B cell (primary cell): Measurements from ENCODE around the gene CASTOR1. TPM values are rescaled to one million over a fixed set of nuclear protein-coding genes. Genes with fewer than 3 reads are reported as not detected.

ENCODE experiments used
- ATAC-seq: fragments of 200-7000 bp; cut with Tn5 transposase; one replicate; pipeline ENCODE4 v1.10.0; 2021; ENCODE audit warnings: low read depth, mild to moderate bottlenecking, moderate number of reproducible peaks, moderate library complexity
- CTCF ChIA-PET: fragments of 350-600 bp; sonication (Branson Sonifier 250); formaldehyde crosslinking; loops from one replicate; lab custom pipeline; 2021; ENCODE audit warnings: antibody characterized with exemption, inconsistent platforms; lab: Charles Lee
- POLR2A ChIA-PET: fragments of 350-600 bp; sonication (Branson Sonifier 250); formaldehyde crosslinking; loops from one replicate; lab custom pipeline; 2021; ENCODE audit warnings: antibody characterized with exemption; lab: Charles Lee
- DNase-seq: peaks from one replicate; pipeline ENCODE4 v3.0.0; 2013
- H2AFZ ChIP-seq: 2 replicates; pipeline ENCODE4 v1.6.1; 2012; ENCODE audit warnings: mild to moderate bottlenecking, low read depth, low read length; ENCODE audit not compliant: insufficient read depth, poor library complexity, severe bottlenecking
- H3K27ac ChIP-seq, 2 donors: 1 replicate in 1 of 2; 2 replicates in 1 of 2; pipeline ENCODE4 v1.5.1; 2012 to 2013; ENCODE audit warnings: low read length in 2 of 2, mild to moderate bottlenecking in 2 of 2, moderate library complexity in 1 of 2
- H3K27me3 ChIP-seq, 4 experiments: fragments of 200-600 bp in 1 of 4; sonication (generic) in 1 of 4; replicated peaks in 1 of 4; 1 replicate in 2 of 4; 2 replicates in 2 of 4; pipeline versions ENCODE4 v1.6.1 to v1.7.0; 2013 to 2016; ENCODE audit warnings: low read length in 3 of 4, mild to moderate bottlenecking in 2 of 4, mixed read lengths in 1 of 4, moderate library complexity in 1 of 4; ENCODE audit not compliant: insufficient read depth in 4 of 4, control insufficient read depth in 3 of 4; ENCODE audit errors: control extremely low read depth in 1 of 4
- H3K36me3 ChIP-seq, 2 experiments: replicated peaks in 1 of 2; 1 replicate in 1 of 2; 2 replicates in 1 of 2; pipeline versions ENCODE4 v1.6.1 to v1.7.1; 2013; ENCODE audit warnings: low read length in 1 of 2; ENCODE audit not compliant: insufficient read depth in 2 of 2, control insufficient read depth in 1 of 2; ENCODE audit errors: control extremely low read depth in 1 of 2, extremely low read depth in 1 of 2
- H3K4me1 ChIP-seq, 2 donors: fragments of 200-600 bp in 1 of 2; sonication (generic) in 1 of 2; 1 replicate in 1 of 2; 2 replicates in 1 of 2; pipeline versions ENCODE4 v1.5.1 to v1.6.1; 2013 to 2017; ENCODE audit warnings: low read length in 2 of 2; ENCODE audit not compliant: control insufficient read depth in 2 of 2, insufficient read depth in 2 of 2
- H3K4me2 ChIP-seq: replicated peaks from 2 replicates; pipeline ENCODE3; 2012; ENCODE audit warnings: mild to moderate bottlenecking, low read depth, low read length; ENCODE audit not compliant: poor library complexity, severe bottlenecking
- H3K4me3 ChIP-seq, 5 experiments: fragments of 200-600 bp in 1 of 5; sonication (generic) in 1 of 5; 1 replicate in 3 of 5; 2 replicates in 2 of 5; pipeline versions ENCODE4 v1.5.1 to v1.7.0; 2011 to 2016; ENCODE audit warnings: low read length in 4 of 5, mild to moderate bottlenecking in 4 of 5, low read depth in 2 of 5, control low read depth in 1 of 5, moderate library complexity in 1 of 5; ENCODE audit not compliant: insufficient read depth in 1 of 5; ENCODE audit errors: control extremely low read depth in 1 of 5, extremely low read depth in 1 of 5
- H3K79me2 ChIP-seq: fragments of 200-600 bp; sonication (generic); one replicate; pipeline ENCODE4 v1.6.0; 2016; ENCODE audit warnings: low read length; ENCODE audit not compliant: control insufficient read depth, insufficient read depth
- H3K9ac ChIP-seq: fragments of 200-600 bp; sonication (generic); 2 replicates; pipeline ENCODE4 v1.6.1; 2017; ENCODE audit warnings: mild to moderate bottlenecking, low read length, moderate library complexity
- H3K9me3 ChIP-seq, 3 donors: one replicate each; pipeline versions ENCODE4 v1.6.1 to v1.7.1; 2013; ENCODE audit warnings: low read length in 2 of 3; ENCODE audit not compliant: control insufficient read depth in 2 of 3, insufficient read depth in 1 of 3; ENCODE audit errors: control extremely low read depth in 1 of 3
- H4K20me1 ChIP-seq: 2 replicates; pipeline ENCODE4 v1.6.0; 2012; ENCODE audit warnings: mild to moderate bottlenecking, low read length; ENCODE audit not compliant: insufficient read depth, control insufficient read depth, poor library complexity, severe bottlenecking
- H3K27ac Mint-ChIP-seq: one replicate; pipeline ENCODE4 v1.8.0; 2021; ENCODE audit warnings: mixed read lengths
- H3K27me3 Mint-ChIP-seq: one replicate; pipeline ENCODE4 v1.8.0; 2021; ENCODE audit warnings: mixed read lengths
- H3K4me1 Mint-ChIP-seq: one replicate; pipeline ENCODE4 v1.8.0; 2021; ENCODE audit warnings: mixed read lengths
- H3K4me3 Mint-ChIP-seq: one replicate; pipeline ENCODE4 v1.8.0; 2021; ENCODE audit warnings: mixed read lengths
- H3K9me3 Mint-ChIP-seq: one replicate; pipeline ENCODE4 v1.8.0; 2022; ENCODE audit warnings: mixed read lengths; ENCODE audit not compliant: insufficient read depth
- EZH2 ChIP-seq: IDR thresholded peaks from 2 replicates; pipeline ENCODE4 v1.6.1; 2012; ENCODE audit warnings: borderline replicate concordance, low read depth, mild to moderate bottlenecking, moderate library complexity, low read length; ENCODE audit not compliant: insufficient read depth, poor library complexity, severe bottlenecking
- WGBS: methylation state at CpG from one replicate; pipeline ENCODE4 v1.1.5; 2013; ENCODE audit warnings: missing lambda C conversion rate; ENCODE audit not compliant: insufficient coverage; 5-methylcytosine and 5-hydroxymethylcytosine counted together
- intact Hi-C: fragments of 100-400 bp; cut with micrococcal nuclease; formaldehyde crosslinking; loops from one replicate; pipeline ENCODE4 v1.10.0; 2022
- polyA plus RNA-seq: library from polyadenylated mRNA; depleted of rRNA; stranded (reverse); fragments of >200 nt; gene quantifications from 2 replicates; pipeline ENCODE4 v1.2.3, GENCODE V29; 2012
- total RNA-seq, 2 donors: library from RNA; stranded (reverse); fragments of 120-200 nt in 1 of 2; gene quantifications; 1 replicate in 1 of 2; 2 replicates in 1 of 2; pipeline versions ENCODE4 v1.2.3 to v1.2.4, GENCODE V29; 2013 to 2022
- TF ChIP-seq, protein P1 (sequence below): fragments of 200-600 bp; IDR thresholded peaks from one replicate; pipeline ENCODE4 v1.8.0; 2022; ENCODE audit warnings: antibody characterized with exemption, mild to moderate bottlenecking

The CASTOR1 gene
- total and polyA plus RNA-seq, 2 donors (not counting 1 experiment from before 2014, with no cell fraction given): 16.3 to 18.4 TPM

DNA sequence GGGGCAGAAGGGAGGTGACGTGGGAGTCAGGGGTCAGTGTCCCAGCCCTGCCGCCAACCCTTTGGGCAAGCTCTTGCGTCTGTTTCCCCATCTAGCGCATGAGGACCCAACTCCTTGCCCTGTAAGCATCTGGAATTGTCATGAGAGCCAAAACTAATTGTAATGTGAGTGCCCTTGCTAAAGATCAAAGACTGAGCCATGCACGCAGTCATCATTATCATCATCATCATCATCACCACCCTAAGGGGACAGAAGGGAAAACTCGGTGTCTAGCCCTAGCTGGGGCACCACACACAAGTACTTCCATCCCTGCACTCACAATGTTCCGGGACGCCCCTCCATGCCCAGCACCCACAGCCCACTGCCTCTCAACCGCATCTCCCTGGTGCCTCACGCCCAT is 45.2 kb downstream of the CASTOR1 start:
- H3K27ac Mint-ChIP-seq: no peak overlapping the region
- Histone ChIP-seq H3K4me1 (peaks cover 17 to 29% of the 10 kb centered on the region in 2 donors), H3K79me2 (no peaks in the 10 kb centered on the region), H3K27me3 (peaks cover 0 to 35% (median 18%) of the 10 kb centered on the region in 4 experiments), H3K9ac (no peak overlapping the region), H3K36me3 (no peaks in the 10 kb centered on the region), H2AFZ (no peak overlapping the region), H4K20me1 (no peaks in the 10 kb centered on the region), H3K27ac (no peak overlapping the region), H3K9me3 (peaks cover 0 to 4% (median 0%) of the 10 kb centered on the region in 3 donors), H3K4me3 (no peak overlapping the region), H3K4me2 (no peak overlapping the region)
- H3K9me3 Mint-ChIP-seq: no peaks in the 10 kb centered on the region
- POLR2A ChIA-PET: no interaction called here
- WGBS: 97% methylated on average over 10 of the region's 10 CpGs
- H3K27me3 Mint-ChIP-seq: peaks cover 44% of the 10 kb centered on the region
- intact Hi-C loops: no loop called here
- H3K4me1 Mint-ChIP-seq: peaks cover 20% of the 10 kb centered on the region
- ATAC-seq (no peak), DNase-seq (no peak)
- CTCF ChIA-PET: interaction anchor here (0.6 to 0.8 kb wide), 2 partner anchors 11 to 874 kb away, joined by 3 to 6 read pairs; no protein-coding TSS in a partner anchor
- H3K4me3 Mint-ChIP-seq: no peak overlapping the region
- TF ChIP-seq, protein P1, sequence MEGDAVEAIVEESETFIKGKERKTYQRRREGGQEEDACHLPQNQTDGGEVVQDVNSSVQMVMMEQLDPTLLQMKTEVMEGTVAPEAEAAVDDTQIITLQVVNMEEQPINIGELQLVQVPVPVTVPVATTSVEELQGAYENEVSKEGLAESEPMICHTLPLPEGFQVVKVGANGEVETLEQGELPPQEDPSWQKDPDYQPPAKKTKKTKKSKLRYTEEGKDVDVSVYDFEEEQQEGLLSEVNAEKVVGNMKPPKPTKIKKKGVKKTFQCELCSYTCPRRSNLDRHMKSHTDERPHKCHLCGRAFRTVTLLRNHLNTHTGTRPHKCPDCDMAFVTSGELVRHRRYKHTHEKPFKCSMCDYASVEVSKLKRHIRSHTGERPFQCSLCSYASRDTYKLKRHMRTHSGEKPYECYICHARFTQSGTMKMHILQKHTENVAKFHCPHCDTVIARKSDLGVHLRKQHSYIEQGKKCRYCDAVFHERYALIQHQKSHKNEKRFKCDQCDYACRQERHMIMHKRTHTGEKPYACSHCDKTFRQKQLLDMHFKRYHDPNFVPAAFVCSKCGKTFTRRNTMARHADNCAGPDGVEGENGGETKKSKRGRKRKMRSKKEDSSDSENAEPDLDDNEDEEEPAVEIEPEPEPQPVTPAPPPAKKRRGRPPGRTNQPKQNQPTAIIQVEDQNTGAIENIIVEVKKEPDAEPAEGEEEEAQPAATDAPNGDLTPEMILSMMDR: no peak
- TF ChIP-seq EZH2: no peak

DNA sequence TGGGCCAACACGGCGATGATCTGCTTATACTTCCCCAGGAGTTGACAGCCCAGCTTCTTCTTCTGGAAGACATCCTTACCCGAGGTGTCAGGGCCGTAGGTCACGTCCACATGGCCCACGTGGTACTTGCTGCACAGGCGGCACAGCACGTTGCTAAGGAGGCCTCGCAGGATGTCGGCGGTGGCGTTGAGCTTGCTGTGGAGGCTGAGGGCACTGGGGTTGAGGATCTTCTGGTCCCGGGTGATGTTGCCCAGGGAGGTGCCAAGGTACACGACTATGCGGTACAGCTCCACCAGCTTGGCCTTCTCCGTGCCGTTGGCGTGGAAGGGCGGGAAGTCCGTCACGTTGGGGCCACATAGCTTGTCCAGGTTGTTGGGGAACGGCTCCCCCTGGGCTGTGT is 45.6 kb downstream of the CASTOR1 start:
- CTCF ChIA-PET: interaction anchor here (0.8 kb wide), 1 partner anchor 12 kb away, joined by 6 read pairs; no protein-coding TSS in a partner anchor
- DNase-seq: no peak
- Histone ChIP-seq H3K9ac (no peak overlapping the region), H2AFZ (no peak overlapping the region), H3K79me2 (no peaks in the 10 kb centered on the region), H3K4me2 (no peak overlapping the region), H3K4me1 (peaks cover 17 to 29% of the 10 kb centered on the region in 2 donors), H4K20me1 (no peaks in the 10 kb centered on the region), H3K4me3 (no peak overlapping the region), H3K9me3 (peaks cover 0 to 4% (median 0%) of the 10 kb centered on the region in 3 donors), H3K27me3 (peaks cover 0 to 31% (median 16%) of the 10 kb centered on the region in 4 experiments), H3K27ac (no peak overlapping the region), H3K36me3 (no peaks in the 10 kb centered on the region)
- POLR2A ChIA-PET: no interaction called here
- Mint-ChIP-seq H3K4me3 (no peak overlapping the region), H3K27me3 (peaks cover 43% of the 10 kb centered on the region), H3K27ac (no peak overlapping the region), H3K4me1 (peaks cover 20% of the 10 kb centered on the region), H3K9me3 (no peaks in the 10 kb centered on the region)
- intact Hi-C loops: no loop called here
- TF ChIP-seq, protein P1: no peak
- TF ChIP-seq EZH2: no peak
- ATAC-seq: no peak
- WGBS: 96% methylated on average over 22 of the region's 22 CpGs
